Measurements from ENCODE around the gene MISP. TPM values are rescaled to one million over a fixed set of nuclear protein-coding genes. Genes with fewer than 3 reads are reported as not detected.

Gene MISP
- total and polyA plus RNA-seq, 7 donors, result 0.36 to 456 (median 289) TPM; not detected in 3

DNA sequence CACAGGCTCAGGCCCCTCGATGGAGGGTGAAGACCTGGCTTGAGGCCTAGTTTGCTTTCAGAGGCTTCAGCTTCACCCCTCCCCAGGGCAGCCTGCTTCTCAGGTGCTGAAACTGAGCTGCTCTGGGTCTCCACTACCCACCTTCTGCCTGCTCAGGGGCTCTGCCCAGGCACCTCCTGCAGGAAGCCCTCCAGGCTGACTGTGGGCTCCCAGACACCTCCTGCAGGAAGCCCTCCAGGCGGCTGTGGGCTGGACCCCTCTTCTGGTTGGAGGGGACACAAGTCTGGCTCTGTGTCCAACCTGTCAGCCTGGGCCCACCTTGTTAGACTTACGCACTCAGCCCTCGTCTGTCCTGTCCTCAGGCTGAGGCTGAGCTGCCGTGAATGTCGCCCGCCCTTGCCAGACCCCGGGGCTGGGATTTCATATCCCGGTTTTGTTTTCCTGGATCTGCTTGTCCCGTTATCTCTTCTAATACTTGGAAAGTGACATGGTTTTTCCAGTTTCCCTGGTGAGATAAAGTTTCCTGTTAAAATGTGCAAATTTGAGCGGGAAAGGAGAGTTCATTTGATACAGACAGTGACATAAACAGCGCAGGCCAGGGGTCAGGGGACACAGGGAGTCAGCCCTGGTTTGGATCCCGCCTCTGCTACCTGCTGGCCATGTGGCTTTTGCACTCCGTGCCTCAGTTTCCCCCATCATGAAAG lies 20.8 kb upstream of the MISP start:
- H3K27me3 ChIP-seq, result no peaks in the 10 kb centered on the region
- TF ChIP-seq POLR2A (IDR thresholded peaks at IDR 0.05) (no peak), EP300 (IDR thresholded peaks at IDR 0.05) (no peak)
- H3K9me3 ChIP-seq, result no peaks in the 10 kb centered on the region
- peaks cover 0 to 22% (median 5%) of the 10 kb centered on the region in 4 donors for H3K36me3 ChIP-seq
- no peak overlapping the region for H3K4me3 ChIP-seq
- no peak overlapping the region for H3K27ac ChIP-seq
- DNase-seq, result no peak
- intact Hi-C loops (cut with DNase I), result no loop called here
- no peaks in the 10 kb centered on the region for H3K4me1 ChIP-seq
- WGBS, 2 donors, result 65 to 87% methylated on average over 14 of the region's 14 CpGs

- Histone ChIP-seq H3K4me3 (no peak overlapping the region), H3K9me3 (no peaks in the 10 kb centered on the region), H3K36me3 (peaks cover 0 to 23% (median 5%) of the 10 kb centered on the region in 4 donors), H3K27ac (no peak overlapping the region), H3K4me1 (no peaks in the 10 kb centered on the region), H3K27me3 (no peaks in the 10 kb centered on the region)
- 71 to 91% methylated on average over 16 of the region's 16 CpGs for WGBS, 2 donors
- intact Hi-C loops (cut with DNase I), result no loop called here
- no peak for DNase-seq
- TF ChIP-seq CTCF (IDR thresholded peaks at IDR 0.05), result no peak
- TF ChIP-seq POLR2A (IDR thresholded peaks at IDR 0.05), result no peak
- no peak for TF ChIP-seq POLR2AphosphoS5 (IDR thresholded peaks at IDR 0.05)
- TF ChIP-seq EP300 (IDR thresholded peaks at IDR 0.05), result no peak
Measured at GRCh38 chr19:731000-731399, 19.9 kb upstream of the MISP start.

DNA sequence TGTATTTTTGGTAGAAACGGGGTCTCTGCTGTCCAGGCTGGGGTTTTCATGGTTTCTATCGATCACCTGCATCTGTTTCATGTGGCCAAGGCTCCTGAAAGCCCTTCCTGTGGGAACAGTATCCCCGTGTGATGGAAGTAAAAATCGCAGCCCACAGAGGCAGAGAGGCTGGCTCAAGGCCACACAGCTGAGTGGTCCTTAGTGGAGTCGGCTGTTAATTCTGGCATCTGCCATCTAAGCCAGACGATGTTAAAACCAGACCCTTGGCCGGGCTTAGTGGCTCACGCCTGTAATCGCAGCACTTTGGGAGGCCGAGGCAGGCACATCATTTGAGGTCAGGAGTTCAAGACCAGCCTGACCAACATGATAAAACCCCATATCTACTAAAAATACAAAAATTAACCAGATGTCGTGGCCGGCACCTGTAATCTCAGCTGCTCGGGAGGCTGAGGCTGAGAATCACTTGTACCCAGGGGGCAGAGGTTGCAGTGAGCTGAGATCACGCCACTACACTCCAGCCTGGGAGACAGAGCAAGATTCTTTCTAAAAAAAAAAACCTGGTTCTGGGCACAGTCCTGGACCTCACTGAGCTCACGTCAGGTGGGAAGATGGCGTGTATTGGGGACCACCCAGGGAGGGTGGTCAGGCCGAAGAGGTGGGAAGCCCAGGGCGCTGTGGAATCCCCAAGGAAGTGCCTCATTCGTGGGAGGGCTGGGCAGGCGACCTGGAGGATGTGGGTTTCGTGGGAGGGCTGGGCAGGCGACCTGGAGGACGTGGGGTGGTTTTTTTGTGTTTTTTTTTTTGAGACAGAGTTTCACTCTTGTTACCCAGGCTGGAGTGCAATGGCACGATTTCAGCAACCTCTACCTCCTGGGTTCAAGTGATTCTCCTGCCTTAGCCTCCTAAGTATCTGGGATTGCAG lies 18.5 kb upstream of the MISP start:
- H3K27ac ChIP-seq, result no peak overlapping the region
- DNase-seq, result no peak
- 57 to 73% methylated on average over 24 of the region's 24 CpGs for WGBS, 2 donors
- peaks cover 0 to 33% (median 3%) of the 10 kb centered on the region in 4 donors for H3K36me3 ChIP-seq
- no peaks in the 10 kb centered on the region for H3K9me3 ChIP-seq
- TF ChIP-seq POLR2AphosphoS5 (IDR thresholded peaks at IDR 0.05) (no peak), POLR2A (IDR thresholded peaks at IDR 0.05) (no peak), EP300 (IDR thresholded peaks at IDR 0.05) (no peak), CTCF (IDR thresholded peaks at IDR 0.05) (no peak)
- H3K4me1 ChIP-seq, result no peaks in the 10 kb centered on the region
- intact Hi-C loops (cut with DNase I), result loop anchor here (2.0 kb wide), 1 partner anchor 22 kb away; no protein-coding TSS in a partner anchor
- H3K27me3 ChIP-seq, result no peaks in the 10 kb centered on the region
- no peak overlapping the region for H3K4me3 ChIP-seq

DNA sequence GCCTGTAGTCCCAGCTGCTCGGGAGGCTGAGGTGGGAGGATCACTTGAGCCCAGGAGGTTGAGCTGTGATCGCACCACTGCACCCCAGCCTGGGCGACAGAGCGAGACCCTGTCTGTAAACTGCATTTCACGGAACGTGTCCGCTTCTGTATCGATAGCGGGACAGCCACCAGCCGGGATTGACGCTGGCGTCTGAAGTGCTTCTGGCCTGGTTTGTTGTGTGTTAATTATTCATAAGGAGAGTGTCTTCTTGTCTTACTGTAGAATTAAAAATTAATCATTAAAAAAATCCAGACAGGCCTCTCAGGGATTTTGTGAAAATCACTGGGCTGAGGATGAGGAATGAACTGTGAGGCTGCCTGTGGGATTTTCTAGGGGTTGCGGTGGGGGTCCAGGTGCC lies 16.2 kb upstream of the MISP start:
- TF ChIP-seq POLR2A (IDR thresholded peaks at IDR 0.05), result no peak
- no peak for TF ChIP-seq POLR2AphosphoS5 (IDR thresholded peaks at IDR 0.05)
- peaks cover 0 to 28% (median 3%) of the 10 kb centered on the region in 4 donors for H3K36me3 ChIP-seq
- H3K27ac ChIP-seq, result no peak overlapping the region
- H3K27me3 ChIP-seq, result no peaks in the 10 kb centered on the region
- no peak overlapping the region for H3K4me3 ChIP-seq
- no peak for DNase-seq
- H3K4me1 ChIP-seq, result no peaks in the 10 kb centered on the region
- no peaks in the 10 kb centered on the region for H3K9me3 ChIP-seq
- intact Hi-C loops (cut with DNase I), result loop anchor here (1.0 kb wide), 1 partner anchor 69 kb away; no protein-coding TSS in a partner anchor
- 74 to 81% methylated on average over 13 of the region's 13 CpGs for WGBS, 2 donors

DNA sequence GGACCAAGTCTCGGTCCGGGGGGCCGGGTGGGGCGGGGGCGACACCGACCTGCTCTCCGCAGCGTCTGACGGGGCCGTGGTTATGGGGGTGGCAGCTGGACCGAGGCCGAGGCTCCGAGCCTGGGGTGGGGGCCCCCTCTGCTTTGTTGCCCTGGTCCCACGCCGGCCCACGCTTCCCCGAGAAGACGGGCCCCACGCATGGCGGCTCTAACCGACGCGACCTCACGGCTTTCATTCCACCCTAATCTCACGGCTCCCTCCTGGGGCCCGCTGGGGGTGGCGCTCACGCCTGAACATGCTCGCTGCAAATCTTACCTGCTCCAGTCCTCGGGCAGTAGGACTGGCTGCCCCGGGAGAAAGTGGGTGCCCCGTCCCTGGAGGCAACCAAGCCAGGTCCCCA lies 14.8 kb upstream of the MISP start:
- WGBS, 2 donors, result 91 to 95% methylated on average over 32 of the region's 32 CpGs
- intact Hi-C loops (cut with DNase I), result no loop called here

More for the DNA sequence above, 14.8 kb upstream of the MISP start:
- TF ChIP-seq POLR2A (IDR thresholded peaks at IDR 0.05) (no peak), POLR2AphosphoS5 (IDR thresholded peaks at IDR 0.05) (no peak), EP300 (IDR thresholded peaks at IDR 0.05) (no peak), CTCF (IDR thresholded peaks at IDR 0.05) (no peak)
- no peak overlapping the region for H3K4me3 ChIP-seq
- no peaks in the 10 kb centered on the region for H3K9me3 ChIP-seq
- H3K27me3 ChIP-seq, result no peaks in the 10 kb centered on the region
- H3K36me3 ChIP-seq, result peaks cover 0 to 35% (median 1%) of the 10 kb centered on the region in 4 donors
- DNase-seq, result no peak
- H3K27ac ChIP-seq, result no peak overlapping the region
- no peaks in the 10 kb centered on the region for H3K4me1 ChIP-seq
